ENCODE results near the gene CPNE7. TPM values are rescaled to one million over a fixed set of nuclear protein-coding genes. Genes with fewer than 3 reads are reported as not detected.

The CPNE7 gene
- total and polyA plus RNA-seq, 2 of the 13 experiments (the other 11 are each of a cell fraction or from before 2014, with no cell fraction given) = 0.59 TPM; not detected in 1

DNA sequence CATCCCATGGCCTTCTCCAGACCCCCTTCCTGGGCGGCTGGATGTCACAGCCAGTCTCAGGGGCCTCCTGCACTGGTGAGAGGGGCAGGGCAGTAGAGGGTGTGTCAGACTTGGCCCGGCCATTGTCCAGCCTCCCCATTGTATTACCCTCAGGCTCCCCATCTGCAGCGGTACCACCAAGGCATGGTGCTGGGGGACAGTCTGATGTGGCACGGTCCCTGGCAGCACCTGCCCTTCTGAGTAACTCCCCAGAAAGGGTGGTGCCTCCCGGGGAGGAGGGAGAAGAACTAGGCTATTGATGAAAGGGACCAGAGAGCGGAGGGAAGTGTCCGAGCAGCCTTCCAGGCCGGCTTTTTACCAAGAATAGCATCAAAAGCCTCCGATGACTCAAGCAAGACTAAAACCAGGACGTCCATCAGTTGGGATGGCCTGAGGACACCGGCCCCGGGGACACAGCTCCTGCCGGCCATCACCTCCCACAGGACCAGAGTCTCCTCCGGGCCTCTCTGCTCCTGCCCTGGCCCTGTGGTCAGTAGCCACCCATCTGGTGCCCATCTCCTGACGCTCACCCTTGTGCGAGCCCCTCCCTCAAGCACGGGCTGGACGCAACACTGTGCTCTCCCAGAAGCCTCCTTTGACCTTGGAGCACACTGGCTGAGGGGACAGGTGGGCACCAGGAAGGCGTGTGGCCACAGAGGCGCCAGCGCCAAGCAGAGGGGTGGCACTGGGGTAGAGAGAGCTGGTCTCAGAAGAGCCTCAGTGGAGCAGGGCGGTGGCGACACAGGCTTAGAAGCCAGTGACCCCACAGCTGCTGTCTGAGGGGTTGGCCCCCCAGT, 5.8 kb upstream of the CPNE7 start:
- POLR2A ChIA-PET = no interaction called here
- intact Hi-C loops (cut with micrococcal nuclease; ENCODE audit: unreplicated experiment) = no loop called here
- 0 out of 2 replicates have a peak, but pooled peaks have one; percentile 39 for TF ChIP-seq ZNF253 (CRISPR knock-in tag; IDR thresholded peaks at IDR 0.05; ENCODE audit: borderline replicate concordance)
- peak; percentile 59 for TF ChIP-seq AGO1 (IDR thresholded peaks at IDR 0.05; ENCODE audit: low read depth, low read length, poor library complexity, severe bottlenecking)
- TF ChIP-seq AGO2 (optimal IDR thresholded peaks at IDR 0.05; ENCODE audit: low read depth, low read length) = no peak
- TF ChIP-seq KDM2A (CRISPR knock-in tag; IDR thresholded peaks at IDR 0.05; ENCODE audit: borderline replicate concordance, low read depth) = peak; percentile 54
- TF ChIP-seq ZNF232 (CRISPR knock-in tag; IDR thresholded peaks at IDR 0.05; ENCODE audit: borderline replicate concordance) = no peak
- 0 out of 2 replicates have a peak, but pooled peaks have one; percentile 58 for TF ChIP-seq HNRNPL (IDR thresholded peaks at IDR 0.05; ENCODE audit: low read depth, low read length)
- TF ChIP-seq, protein P1, sequence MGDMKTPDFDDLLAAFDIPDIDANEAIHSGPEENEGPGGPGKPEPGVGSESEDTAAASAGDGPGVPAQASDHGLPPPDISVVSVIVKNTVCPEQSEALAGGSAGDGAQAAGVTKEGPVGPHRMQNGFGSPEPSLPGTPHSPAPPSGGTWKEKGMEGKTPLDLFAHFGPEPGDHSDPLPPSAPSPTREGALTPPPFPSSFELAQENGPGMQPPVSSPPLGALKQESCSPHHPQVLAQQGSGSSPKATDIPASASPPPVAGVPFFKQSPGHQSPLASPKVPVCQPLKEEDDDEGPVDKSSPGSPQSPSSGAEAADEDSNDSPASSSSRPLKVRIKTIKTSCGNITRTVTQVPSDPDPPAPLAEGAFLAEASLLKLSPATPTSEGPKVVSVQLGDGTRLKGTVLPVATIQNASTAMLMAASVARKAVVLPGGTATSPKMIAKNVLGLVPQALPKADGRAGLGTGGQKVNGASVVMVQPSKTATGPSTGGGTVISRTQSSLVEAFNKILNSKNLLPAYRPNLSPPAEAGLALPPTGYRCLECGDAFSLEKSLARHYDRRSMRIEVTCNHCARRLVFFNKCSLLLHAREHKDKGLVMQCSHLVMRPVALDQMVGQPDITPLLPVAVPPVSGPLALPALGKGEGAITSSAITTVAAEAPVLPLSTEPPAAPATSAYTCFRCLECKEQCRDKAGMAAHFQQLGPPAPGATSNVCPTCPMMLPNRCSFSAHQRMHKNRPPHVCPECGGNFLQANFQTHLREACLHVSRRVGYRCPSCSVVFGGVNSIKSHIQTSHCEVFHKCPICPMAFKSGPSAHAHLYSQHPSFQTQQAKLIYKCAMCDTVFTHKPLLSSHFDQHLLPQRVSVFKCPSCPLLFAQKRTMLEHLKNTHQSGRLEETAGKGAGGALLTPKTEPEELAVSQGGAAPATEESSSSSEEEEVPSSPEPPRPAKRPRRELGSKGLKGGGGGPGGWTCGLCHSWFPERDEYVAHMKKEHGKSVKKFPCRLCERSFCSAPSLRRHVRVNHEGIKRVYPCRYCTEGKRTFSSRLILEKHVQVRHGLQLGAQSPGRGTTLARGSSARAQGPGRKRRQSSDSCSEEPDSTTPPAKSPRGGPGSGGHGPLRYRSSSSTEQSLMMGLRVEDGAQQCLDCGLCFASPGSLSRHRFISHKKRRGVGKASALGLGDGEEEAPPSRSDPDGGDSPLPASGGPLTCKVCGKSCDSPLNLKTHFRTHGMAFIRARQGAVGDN (CRISPR knock-in tag; IDR thresholded peaks at IDR 0.05) = peak; percentile 36; the same call in 1 of the 2 replicates

More for the DNA sequence above, 5.8 kb upstream of the CPNE7 start:
- H3K36me3 ChIP-seq (replicated peaks in 1 of 2; ENCODE audit: control insufficient read depth in 1 of 2, insufficient read depth in 2 of 2, low read length in 2 of 2) = 0 out of 5 replicates have a peak, but pooled peaks cover 0 to under 1% of the 10 kb centered on the region in 2 experiments
- ATAC-seq (peak; percentile 14), DNase-seq (ENCODE audit: low spot score) (no peak), FAIRE-seq (no peak)
- no peak overlapping the region for H2AFZ ChIP-seq (ENCODE audit: low read length)
- no TSS peak for BruUV-seq (replicated peaks)
- H3K9ac ChIP-seq (ENCODE audit: insufficient read depth, low read depth, low read length) = no peak overlapping the region
- WGBS (ENCODE audit: low lambda C conversion rate) = 31% methylated on average over 19 of the region's 23 CpGs
- no peak overlapping the region for H3K27ac ChIP-seq (ENCODE audit: extremely low read length, insufficient read depth, low read length)
- no peaks in the 10 kb centered on the region for H3K79me2 ChIP-seq (ENCODE audit: insufficient read depth, low read length)
- no peak overlapping the region for H3K4me2 ChIP-seq (ENCODE audit: low read depth, low read length)
- peaks cover 4 to 21% of the 10 kb centered on the region in 2 experiments; a peak in 3 of 5 replicates for H3K27me3 ChIP-seq (ENCODE audit: control insufficient read depth in 1 of 2, insufficient read depth in 2 of 2, low read length in 2 of 2)
- H4K20me1 ChIP-seq (ENCODE audit: insufficient read depth, low read length) = peaks cover 19% of the 10 kb centered on the region
- peaks cover 53% of the 10 kb centered on the region for H3K4me1 ChIP-seq (ENCODE audit: insufficient read depth, low read length)
- CTCF ChIA-PET (ENCODE audit: low intra/inter-chr PET ratio, low total read pairs) = no interaction called here
- in situ Hi-C loops (cut with HindIII; ENCODE audit: extremely low pct_ligation_motif_present, low pct_unique_long_range_greater_than_20kb) = no loop called here
- H3K9me3 ChIP-seq (ENCODE audit: low read length) = no peaks in the 10 kb centered on the region
- H3K4me3 ChIP-seq (replicated peaks in 1 of 3; ENCODE audit: insufficient read depth in 1 of 3, low read depth in 2 of 3, low read length in 3 of 3) = no peak overlapping the region

Data from HepG2 (cell line).